WTC11 (cell line): ENCODE data around the gene MYL9.

Source experiments
- ATF1 ChIP-seq: sonication (generic); formaldehyde crosslinking; IDR thresholded peaks from 2 replicates; pipeline ENCODE4 v1.8.1; 2023; ENCODE audit warnings: mild to moderate bottlenecking, moderate library complexity, missing genetic modification reagents
- CREB1 ChIP-seq: sonication (generic); formaldehyde crosslinking; IDR thresholded peaks from 2 replicates; pipeline ENCODE4 v1.8.0; 2023; ENCODE audit warnings: mild to moderate bottlenecking, missing genetic modification reagents
- FOXJ3 ChIP-seq: sonication (generic); formaldehyde crosslinking; IDR thresholded peaks from 2 replicates; pipeline ENCODE4 v1.9.0; 2021; ENCODE audit warnings: missing genetic modification reagents, mild to moderate bottlenecking, borderline replicate concordance
- IRF2 ChIP-seq: sonication (generic); formaldehyde crosslinking; IDR thresholded peaks from 2 replicates; pipeline ENCODE4 v1.8.0; 2022; ENCODE audit warnings: low read depth, missing genetic modification reagents, borderline replicate concordance
- NFATC4 ChIP-seq: fragments of 250-450 bp; sonication (Bioruptor Pico); IDR thresholded peaks from 2 replicates; pipeline ENCODE4 v1.9.0; 2021; ENCODE audit warnings: mild to moderate bottlenecking
- NFE2L1 ChIP-seq: sonication (generic); formaldehyde crosslinking; IDR thresholded peaks from 2 replicates; pipeline ENCODE4 v1.8.1; 2023; ENCODE audit warnings: missing genetic modification reagents
- NFYB ChIP-seq: sonication (generic); formaldehyde crosslinking; conservative IDR thresholded peaks from 2 replicates; pipeline ENCODE4 v1.8.0; 2022; ENCODE audit warnings: low read depth, missing genetic modification reagents
- ZNF121 ChIP-seq: sonication (generic); formaldehyde crosslinking; IDR thresholded peaks from 2 replicates; pipeline ENCODE4 v1.8.0; 2023; ENCODE audit warnings: missing genetic modification reagents
- TF ChIP-seq, protein P1 (sequence below): fragments of 200-600 bp; IDR thresholded peaks from 2 replicates; pipeline ENCODE4 v1.8.0; 2022; ENCODE audit warnings: antibody characterized with exemption
- TF ChIP-seq, protein P2 (sequence below): sonication (generic); formaldehyde crosslinking; IDR thresholded peaks from 2 replicates; pipeline ENCODE4 v1.8.0; 2022; ENCODE audit warnings: mild to moderate bottlenecking, missing genetic modification reagents
- TF ChIP-seq, protein P3 (sequence below): sonication (generic); formaldehyde crosslinking; IDR thresholded peaks from 2 replicates; pipeline ENCODE4 v1.8.1; 2022; ENCODE audit warnings: low read depth, mild to moderate bottlenecking, moderate library complexity, missing genetic modification reagents, borderline replicate concordance
- TF ChIP-seq, protein P4 (sequence below): sonication (generic); formaldehyde crosslinking; IDR thresholded peaks from 2 replicates; pipeline ENCODE4 v1.8.1; 2023; ENCODE audit warnings: mild to moderate bottlenecking, moderate library complexity, missing genetic modification reagents
- TF ChIP-seq, protein P5 (sequence below): sonication (generic); formaldehyde crosslinking; conservative IDR thresholded peaks from 2 replicates; pipeline ENCODE4 v1.8.1; 2023; ENCODE audit warnings: mild to moderate bottlenecking, low read depth, missing genetic modification reagents, moderate library complexity
- TF ChIP-seq, protein P6 (sequence below): sonication (generic); formaldehyde crosslinking; IDR thresholded peaks from 2 replicates; pipeline ENCODE4 v1.8.0; 2022; ENCODE audit warnings: missing genetic modification reagents

DNA sequence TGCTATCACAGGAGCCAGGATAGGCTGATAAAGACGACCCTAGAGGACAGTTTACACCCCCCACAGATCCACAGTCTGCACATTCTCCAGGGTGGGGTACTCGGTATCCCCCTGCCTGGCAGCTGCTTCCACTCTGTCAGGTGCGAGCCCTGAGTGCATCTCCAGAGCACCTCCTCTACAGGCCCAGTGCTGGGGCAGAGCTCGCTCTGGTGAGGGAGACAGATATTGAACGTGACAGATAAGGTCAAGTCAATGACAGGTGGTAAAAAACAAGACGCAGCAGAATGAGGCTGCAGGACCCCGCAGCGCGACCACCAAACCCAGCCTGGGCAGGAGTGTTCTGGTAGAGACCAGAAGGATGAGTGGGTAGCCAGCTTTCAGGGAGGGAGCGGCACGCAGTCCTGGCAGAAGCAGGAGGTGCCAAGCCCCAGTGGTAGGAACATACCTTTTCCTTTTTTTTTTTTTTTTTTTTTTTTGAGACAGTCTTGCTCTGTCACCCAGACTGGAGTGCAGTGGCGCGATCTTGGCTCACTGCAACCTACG is 12.4 kb upstream of the MYL9 start:
- TF ChIP-seq, protein P1, sequence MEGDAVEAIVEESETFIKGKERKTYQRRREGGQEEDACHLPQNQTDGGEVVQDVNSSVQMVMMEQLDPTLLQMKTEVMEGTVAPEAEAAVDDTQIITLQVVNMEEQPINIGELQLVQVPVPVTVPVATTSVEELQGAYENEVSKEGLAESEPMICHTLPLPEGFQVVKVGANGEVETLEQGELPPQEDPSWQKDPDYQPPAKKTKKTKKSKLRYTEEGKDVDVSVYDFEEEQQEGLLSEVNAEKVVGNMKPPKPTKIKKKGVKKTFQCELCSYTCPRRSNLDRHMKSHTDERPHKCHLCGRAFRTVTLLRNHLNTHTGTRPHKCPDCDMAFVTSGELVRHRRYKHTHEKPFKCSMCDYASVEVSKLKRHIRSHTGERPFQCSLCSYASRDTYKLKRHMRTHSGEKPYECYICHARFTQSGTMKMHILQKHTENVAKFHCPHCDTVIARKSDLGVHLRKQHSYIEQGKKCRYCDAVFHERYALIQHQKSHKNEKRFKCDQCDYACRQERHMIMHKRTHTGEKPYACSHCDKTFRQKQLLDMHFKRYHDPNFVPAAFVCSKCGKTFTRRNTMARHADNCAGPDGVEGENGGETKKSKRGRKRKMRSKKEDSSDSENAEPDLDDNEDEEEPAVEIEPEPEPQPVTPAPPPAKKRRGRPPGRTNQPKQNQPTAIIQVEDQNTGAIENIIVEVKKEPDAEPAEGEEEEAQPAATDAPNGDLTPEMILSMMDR, result no peak
- TF ChIP-seq CREB1 (CRISPR knock-in tag) (no peak), IRF2 (no peak), ATF1 (CRISPR knock-in tag) (no peak), NFE2L1 (CRISPR knock-in tag) (no peak), FOXJ3 (CRISPR knock-in tag) (no peak), ZNF121 (CRISPR knock-in tag) (no peak), NFYB (CRISPR knock-in tag) (no peak), NFATC4 (CRISPR knock-in tag) (no peak)
- TF ChIP-seq, protein P2, sequence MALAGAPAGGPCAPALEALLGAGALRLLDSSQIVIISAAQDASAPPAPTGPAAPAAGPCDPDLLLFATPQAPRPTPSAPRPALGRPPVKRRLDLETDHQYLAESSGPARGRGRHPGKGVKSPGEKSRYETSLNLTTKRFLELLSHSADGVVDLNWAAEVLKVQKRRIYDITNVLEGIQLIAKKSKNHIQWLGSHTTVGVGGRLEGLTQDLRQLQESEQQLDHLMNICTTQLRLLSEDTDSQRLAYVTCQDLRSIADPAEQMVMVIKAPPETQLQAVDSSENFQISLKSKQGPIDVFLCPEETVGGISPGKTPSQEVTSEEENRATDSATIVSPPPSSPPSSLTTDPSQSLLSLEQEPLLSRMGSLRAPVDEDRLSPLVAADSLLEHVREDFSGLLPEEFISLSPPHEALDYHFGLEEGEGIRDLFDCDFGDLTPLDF (CRISPR knock-in tag), result no peak
- TF ChIP-seq, protein P3, sequence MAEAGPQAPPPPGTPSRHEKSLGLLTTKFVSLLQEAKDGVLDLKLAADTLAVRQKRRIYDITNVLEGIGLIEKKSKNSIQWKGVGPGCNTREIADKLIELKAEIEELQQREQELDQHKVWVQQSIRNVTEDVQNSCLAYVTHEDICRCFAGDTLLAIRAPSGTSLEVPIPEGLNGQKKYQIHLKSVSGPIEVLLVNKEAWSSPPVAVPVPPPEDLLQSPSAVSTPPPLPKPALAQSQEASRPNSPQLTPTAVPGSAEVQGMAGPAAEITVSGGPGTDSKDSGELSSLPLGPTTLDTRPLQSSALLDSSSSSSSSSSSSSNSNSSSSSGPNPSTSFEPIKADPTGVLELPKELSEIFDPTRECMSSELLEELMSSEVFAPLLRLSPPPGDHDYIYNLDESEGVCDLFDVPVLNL (CRISPR knock-in tag), result no peak
- TF ChIP-seq, protein P4, sequence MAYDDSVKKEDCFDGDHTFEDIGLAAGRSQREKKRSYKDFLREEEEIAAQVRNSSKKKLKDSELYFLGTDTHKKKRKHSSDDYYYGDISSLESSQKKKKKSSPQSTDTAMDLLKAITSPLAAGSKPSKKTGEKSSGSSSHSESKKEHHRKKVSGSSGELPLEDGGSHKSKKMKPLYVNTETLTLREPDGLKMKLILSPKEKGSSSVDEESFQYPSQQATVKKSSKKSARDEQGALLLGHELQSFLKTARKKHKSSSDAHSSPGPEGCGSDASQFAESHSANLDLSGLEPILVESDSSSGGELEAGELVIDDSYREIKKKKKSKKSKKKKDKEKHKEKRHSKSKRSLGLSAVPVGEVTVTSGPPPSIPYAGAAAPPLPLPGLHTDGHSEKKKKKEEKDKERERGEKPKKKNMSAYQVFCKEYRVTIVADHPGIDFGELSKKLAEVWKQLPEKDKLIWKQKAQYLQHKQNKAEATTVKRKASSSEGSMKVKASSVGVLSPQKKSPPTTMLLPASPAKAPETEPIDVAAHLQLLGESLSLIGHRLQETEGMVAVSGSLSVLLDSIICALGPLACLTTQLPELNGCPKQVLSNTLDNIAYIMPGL, result no peak
- TF ChIP-seq, protein P5, sequence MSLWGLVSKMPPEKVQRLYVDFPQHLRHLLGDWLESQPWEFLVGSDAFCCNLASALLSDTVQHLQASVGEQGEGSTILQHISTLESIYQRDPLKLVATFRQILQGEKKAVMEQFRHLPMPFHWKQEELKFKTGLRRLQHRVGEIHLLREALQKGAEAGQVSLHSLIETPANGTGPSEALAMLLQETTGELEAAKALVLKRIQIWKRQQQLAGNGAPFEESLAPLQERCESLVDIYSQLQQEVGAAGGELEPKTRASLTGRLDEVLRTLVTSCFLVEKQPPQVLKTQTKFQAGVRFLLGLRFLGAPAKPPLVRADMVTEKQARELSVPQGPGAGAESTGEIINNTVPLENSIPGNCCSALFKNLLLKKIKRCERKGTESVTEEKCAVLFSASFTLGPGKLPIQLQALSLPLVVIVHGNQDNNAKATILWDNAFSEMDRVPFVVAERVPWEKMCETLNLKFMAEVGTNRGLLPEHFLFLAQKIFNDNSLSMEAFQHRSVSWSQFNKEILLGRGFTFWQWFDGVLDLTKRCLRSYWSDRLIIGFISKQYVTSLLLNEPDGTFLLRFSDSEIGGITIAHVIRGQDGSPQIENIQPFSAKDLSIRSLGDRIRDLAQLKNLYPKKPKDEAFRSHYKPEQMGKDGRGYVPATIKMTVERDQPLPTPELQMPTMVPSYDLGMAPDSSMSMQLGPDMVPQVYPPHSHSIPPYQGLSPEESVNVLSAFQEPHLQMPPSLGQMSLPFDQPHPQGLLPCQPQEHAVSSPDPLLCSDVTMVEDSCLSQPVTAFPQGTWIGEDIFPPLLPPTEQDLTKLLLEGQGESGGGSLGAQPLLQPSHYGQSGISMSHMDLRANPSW (CRISPR knock-in tag), result no peak
- TF ChIP-seq, protein P6, sequence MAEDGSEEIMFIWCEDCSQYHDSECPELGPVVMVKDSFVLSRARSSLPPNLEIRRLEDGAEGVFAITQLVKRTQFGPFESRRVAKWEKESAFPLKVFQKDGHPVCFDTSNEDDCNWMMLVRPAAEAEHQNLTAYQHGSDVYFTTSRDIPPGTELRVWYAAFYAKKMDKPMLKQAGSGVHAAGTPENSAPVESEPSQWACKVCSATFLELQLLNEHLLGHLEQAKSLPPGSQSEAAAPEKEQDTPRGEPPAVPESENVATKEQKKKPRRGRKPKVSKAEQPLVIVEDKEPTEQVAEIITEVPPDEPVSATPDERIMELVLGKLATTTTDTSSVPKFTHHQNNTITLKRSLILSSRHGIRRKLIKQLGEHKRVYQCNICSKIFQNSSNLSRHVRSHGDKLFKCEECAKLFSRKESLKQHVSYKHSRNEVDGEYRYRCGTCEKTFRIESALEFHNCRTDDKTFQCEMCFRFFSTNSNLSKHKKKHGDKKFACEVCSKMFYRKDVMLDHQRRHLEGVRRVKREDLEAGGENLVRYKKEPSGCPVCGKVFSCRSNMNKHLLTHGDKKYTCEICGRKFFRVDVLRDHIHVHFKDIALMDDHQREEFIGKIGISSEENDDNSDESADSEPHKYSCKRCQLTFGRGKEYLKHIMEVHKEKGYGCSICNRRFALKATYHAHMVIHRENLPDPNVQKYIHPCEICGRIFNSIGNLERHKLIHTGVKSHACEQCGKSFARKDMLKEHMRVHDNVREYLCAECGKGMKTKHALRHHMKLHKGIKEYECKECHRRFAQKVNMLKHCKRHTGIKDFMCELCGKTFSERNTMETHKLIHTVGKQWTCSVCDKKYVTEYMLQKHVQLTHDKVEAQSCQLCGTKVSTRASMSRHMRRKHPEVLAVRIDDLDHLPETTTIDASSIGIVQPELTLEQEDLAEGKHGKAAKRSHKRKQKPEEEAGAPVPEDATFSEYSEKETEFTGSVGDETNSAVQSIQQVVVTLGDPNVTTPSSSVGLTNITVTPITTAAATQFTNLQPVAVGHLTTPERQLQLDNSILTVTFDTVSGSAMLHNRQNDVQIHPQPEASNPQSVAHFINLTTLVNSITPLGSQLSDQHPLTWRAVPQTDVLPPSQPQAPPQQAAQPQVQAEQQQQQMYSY (CRISPR knock-in tag), result no peak
